ENCODE results near the gene PRPF19.

GRCh38 chr11:60900673-60901404 is 5.5 kb downstream of the PRPF19 start:
- TF ChIP-seq EZH2 (IDR thresholded peaks at IDR 0.05; ENCODE audit: insufficient read depth, poor library complexity, severe bottlenecking), result no peak
- TF ChIP-seq EZH2phosphoT487 (IDR thresholded peaks at IDR 0.05; ENCODE audit: insufficient read depth, low read depth), result no peak

Data from GM23248 (cell line).